ENCODE results near the gene GOLT1B. TPM values are rescaled to one million over a fixed set of nuclear protein-coding genes. Genes with fewer than 3 reads are reported as not detected.

GOLT1B gene
- total RNA-seq, 4 donors from 2014 or later, result 13.6 to 25.1 (median 19.6) TPM

GRCh38 chr12:21526053-21526452, 24.5 kb downstream of the GOLT1B start, which contains the start of gene SPX:
TSS of gene SPX (plus strand) at chr12:21526296. CDS start at chr12:21526473, 177 bp downstream.
- no peak for DNase-seq (ENCODE audit: low spot score in 2 of 2)
- intact Hi-C loops (cut with DNase I; ENCODE audit: low total_unique reads), result no loop called here
- no peak within 1 kb of the TSS for H3K4me3 ChIP-seq (ENCODE audit: low read depth, poor library complexity, severe bottlenecking)
- no peak for TF ChIP-seq CTCF (IDR thresholded peaks at IDR 0.05)
- no peak for TF ChIP-seq POLR2A (IDR thresholded peaks at IDR 0.05)
- 97 to 98% methylated on average over 1 of the region's 1 CpG for whole genome bisulfite sequencing, 2 donors

DNA sequence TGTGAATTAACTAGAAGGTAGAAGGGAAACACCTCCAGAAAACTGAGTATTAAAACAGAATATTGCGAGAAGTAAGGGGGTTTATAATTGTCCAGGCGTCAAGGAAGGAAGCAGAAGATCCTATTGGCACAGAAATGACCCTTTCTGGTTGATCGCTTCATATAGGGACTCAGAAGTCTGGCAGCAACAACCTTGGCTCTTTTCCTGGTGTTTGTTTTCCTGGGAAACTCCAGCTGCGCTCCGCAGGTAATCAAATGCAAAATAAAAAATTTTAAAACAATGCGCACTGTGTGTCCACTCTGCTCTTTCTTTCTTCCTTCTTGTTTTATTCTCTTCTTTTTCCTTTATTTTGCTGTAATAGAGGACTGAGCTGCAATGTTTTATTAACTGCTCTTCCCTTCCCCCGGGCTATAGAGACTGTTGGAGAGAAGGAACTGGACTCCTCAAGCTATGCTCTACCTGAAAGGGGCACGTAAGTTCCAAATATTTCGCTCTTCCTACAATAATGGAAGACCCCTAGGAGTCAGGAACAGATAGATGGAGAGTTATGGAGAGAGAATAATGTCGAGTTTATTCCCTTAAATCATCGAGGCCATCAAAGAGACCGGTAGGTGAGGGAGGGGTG, 25.2 kb downstream of the GOLT1B start:
- TF ChIP-seq POLR2A (IDR thresholded peaks at IDR 0.05) (no peak), CTCF (IDR thresholded peaks at IDR 0.05) (no peak)
- WGBS, 2 donors, result 34 to 37% methylated on average over 12 of the region's 12 CpGs
- no peak overlapping the region for H3K4me3 ChIP-seq (ENCODE audit: low read depth, poor library complexity, severe bottlenecking)
- intact Hi-C loops (cut with DNase I; ENCODE audit: low total_unique reads), result no loop called here
- no peak for DNase-seq (ENCODE audit: low spot score in 2 of 2)

GRCh38 chr12:21527451-21528180, 26.0 kb downstream of the GOLT1B start:
- 0% methylated on average over 26 to 54 of the region's 57 CpGs for WGBS, 2 donors
- peak in 1 of 2 donors; percentile 86 for DNase-seq (ENCODE audit: low spot score in 2 of 2)
- H3K4me3 ChIP-seq (ENCODE audit: low read depth, poor library complexity, severe bottlenecking), result peak overlapping the region; percentile 17
- intact Hi-C loops (cut with DNase I; ENCODE audit: low total_unique reads), result no loop called here
- TF ChIP-seq CTCF (IDR thresholded peaks at IDR 0.05) (no peak), POLR2A (IDR thresholded peaks at IDR 0.05) (no peak)

DNA sequence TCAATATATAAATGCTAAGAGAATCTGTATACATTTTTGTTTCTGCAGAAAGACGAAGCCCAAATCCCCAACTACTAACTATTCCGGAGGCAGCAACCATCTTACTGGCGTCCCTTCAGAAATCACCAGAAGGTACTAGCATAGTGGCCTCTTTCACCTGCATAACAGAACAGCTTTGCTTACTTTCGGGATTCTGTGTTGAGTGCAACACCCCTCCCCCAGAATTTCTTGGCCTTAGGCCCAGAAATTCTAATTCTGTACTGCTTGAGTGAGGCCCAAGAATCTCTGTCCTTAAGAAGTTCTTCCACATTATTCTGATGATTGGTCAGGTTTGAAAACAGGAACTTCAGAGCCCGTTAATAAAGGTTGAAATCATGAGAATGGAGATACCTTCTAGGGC, 27.4 kb downstream of the GOLT1B start:
- no peak for TF ChIP-seq CTCF (IDR thresholded peaks at IDR 0.05)
- TF ChIP-seq POLR2A (IDR thresholded peaks at IDR 0.05), result no peak
- WGBS, 2 donors, result 78 to 80% methylated on average over 5 of the region's 5 CpGs
- intact Hi-C loops (cut with DNase I; ENCODE audit: low total_unique reads), result no loop called here
- DNase-seq (ENCODE audit: low spot score in 2 of 2), result no peak
- no peak overlapping the region for H3K4me3 ChIP-seq (ENCODE audit: low read depth, poor library complexity, severe bottlenecking)

GRCh38 chr12:21529456-21529855, 27.9 kb downstream of the GOLT1B start:
- intact Hi-C loops (cut with DNase I; ENCODE audit: low total_unique reads), result no loop called here
- H3K4me3 ChIP-seq (ENCODE audit: low read depth, poor library complexity, severe bottlenecking), result no peak overlapping the region
- DNase-seq (ENCODE audit: low spot score in 2 of 2), result no peak
- 76 to 79% methylated on average over 2 of the region's 2 CpGs for WGBS, 2 donors
- no peak for TF ChIP-seq POLR2A (IDR thresholded peaks at IDR 0.05)
- no peak for TF ChIP-seq CTCF (IDR thresholded peaks at IDR 0.05)

Data from lower leg skin (tissue), 4 donors.